Glutamatergic neuron (in vitro differentiated cells): ENCODE results near the gene MRPL23. TPM values are rescaled to one million over a fixed set of nuclear protein-coding genes. Genes with fewer than 3 reads are reported as not detected.

Experiments
- DNase-seq: peaks from one replicate; pipeline ENCODE4 v3.0.0; 2022
- H3K27ac Mint-ChIP-seq: one replicate; pipeline ENCODE4 v1.8.0; 2020; ENCODE audit warnings: mild to moderate bottlenecking, mixed read lengths, inconsistent platforms; ENCODE audit not compliant: unreplicated experiment
- H3K27me3 Mint-ChIP-seq: one replicate; pipeline ENCODE4 v1.8.0; 2020; ENCODE audit warnings: mild to moderate bottlenecking, moderate library complexity, mixed read lengths, inconsistent platforms; ENCODE audit not compliant: unreplicated experiment
- H3K36me3 Mint-ChIP-seq: one replicate; pipeline ENCODE4 v1.8.0; 2020; ENCODE audit warnings: mild to moderate bottlenecking, mixed read lengths, inconsistent platforms; ENCODE audit not compliant: unreplicated experiment
- H3K4me1 Mint-ChIP-seq: one replicate; pipeline ENCODE4 v1.8.0; 2020; ENCODE audit warnings: mild to moderate bottlenecking, low read depth, mixed read lengths, inconsistent platforms; ENCODE audit not compliant: unreplicated experiment
- H3K4me3 Mint-ChIP-seq: one replicate; pipeline ENCODE4 v1.8.0; 2020; ENCODE audit warnings: mild to moderate bottlenecking, mixed read lengths, inconsistent platforms; ENCODE audit not compliant: unreplicated experiment
- H3K9me3 Mint-ChIP-seq: one replicate; pipeline ENCODE4 v1.8.0; 2020; ENCODE audit warnings: mild to moderate bottlenecking, moderate library complexity, mixed read lengths, inconsistent platforms; ENCODE audit not compliant: unreplicated experiment
- CTCF ChIP-seq: fragments of 200-600 bp; sonication (generic); IDR thresholded peaks from one replicate; pipeline ENCODE4 v1.5.0; 2021; ENCODE audit not compliant: partially characterized antibody, unreplicated experiment
- total RNA-seq: library from RNA; stranded (reverse); fragmentation: NEBNext Ultra II Directional; extraction: Animal tissue kit (Norgen Biotek cat#: 25700); gene quantifications from one replicate; pipeline ENCODE4 v1.2.1, GENCODE V29; 2021; ENCODE audit not compliant: unreplicated experiment

Gene MRPL23
- total RNA-seq, 1 donor from 2014 or later = 27.6 TPM

GRCh38 chr11:1920909-1921573, 26.1 kb upstream of the MRPL23 start:
- Mint-ChIP-seq H3K36me3 (no peaks in the 10 kb centered on the region), H3K4me1 (no peaks in the 10 kb centered on the region), H3K27ac (no peak overlapping the region), H3K27me3 (no peaks in the 10 kb centered on the region), H3K9me3 (peaks cover 5% of the 10 kb centered on the region), H3K4me3 (no peak overlapping the region)
- no peak for TF ChIP-seq CTCF
- DNase-seq = no peak

GRCh38 chr11:1921574-1922141, 25.5 kb upstream of the MRPL23 start:
- DNase-seq = no peak
- H3K4me3 Mint-ChIP-seq = no peak overlapping the region
- H3K9me3 Mint-ChIP-seq = peaks cover 5% of the 10 kb centered on the region
- H3K36me3 Mint-ChIP-seq = no peaks in the 10 kb centered on the region
- H3K27me3 Mint-ChIP-seq = peaks cover 2% of the 10 kb centered on the region
- no peak overlapping the region for H3K27ac Mint-ChIP-seq
- TF ChIP-seq CTCF = no peak
- H3K4me1 Mint-ChIP-seq = no peaks in the 10 kb centered on the region

GRCh38 chr11:1922481-1923081, 24.6 kb upstream of the MRPL23 start:
- peaks cover 2% of the 10 kb centered on the region for H3K27me3 Mint-ChIP-seq
- H3K4me3 Mint-ChIP-seq = no peak overlapping the region
- no peak overlapping the region for H3K27ac Mint-ChIP-seq
- no peaks in the 10 kb centered on the region for H3K4me1 Mint-ChIP-seq
- H3K9me3 Mint-ChIP-seq = peaks cover 5% of the 10 kb centered on the region
- DNase-seq = no peak
- H3K36me3 Mint-ChIP-seq = no peaks in the 10 kb centered on the region
- TF ChIP-seq CTCF = no peak

- Mint-ChIP-seq H3K4me3 (no peak overlapping the region), H3K27me3 (peaks cover 2% of the 10 kb centered on the region), H3K36me3 (no peaks in the 10 kb centered on the region), H3K4me1 (no peaks in the 10 kb centered on the region), H3K27ac (no peak overlapping the region), H3K9me3 (peaks cover 5% of the 10 kb centered on the region)
- DNase-seq = no peak
- TF ChIP-seq CTCF = no peak
Measured at GRCh38 chr11:1923201-1923956, 23.8 kb upstream of the MRPL23 start.
